Globus pallidus (tissue), 1 donor: ENCODE measurements around the gene IL16.

Experiments used
- DNase-seq: peaks from one replicate; pipeline ENCODE4 v3.0.0-alpha.2; 2015; ENCODE audit warnings: low spot score

Gene IL16

GRCh38 chr15:81294516-81294880 is 97.8 kb downstream of the IL16 start:
- DNase-seq, result no peak

GRCh38 chr15:81295486-81296121 is 98.9 kb downstream of the IL16 start:
- no peak for DNase-seq

- no peak for DNase-seq
These were observed 99.5 kb downstream of the IL16 start for GRCh38 chr15:81296186-81296585.

GRCh38 chr15:81296673-81297072 is 100.0 kb downstream of the IL16 start:
- DNase-seq, result peak; percentile 63

GRCh38 chr15:81297147-81297572 is 100.5 kb downstream of the IL16 start:
- DNase-seq, result no peak

- DNase-seq, result no peak
These were observed 101.2 kb downstream of the IL16 start for GRCh38 chr15:81297603-81298575.

GRCh38 chr15:81298611-81299010 is 101.9 kb downstream of the IL16 start:
- DNase-seq, result no peak

- DNase-seq, result no peak
These were observed 102.5 kb downstream of the IL16 start for GRCh38 chr15:81299156-81299555.

GRCh38 chr15:81299630-81300273 is 103.1 kb downstream of the IL16 start:
- no peak for DNase-seq

GRCh38 chr15:81301385-81301784 is 104.7 kb downstream of the IL16 start:
- no peak for DNase-seq

- peak; percentile 54 for DNase-seq
These were observed 105.2 kb downstream of the IL16 start for GRCh38 chr15:81301815-81302399.

- DNase-seq, result no peak
These were observed 106.0 kb downstream of the IL16 start for GRCh38 chr15:81302701-81303109.

GRCh38 chr15:81303244-81304225 is 106.9 kb downstream of the IL16 start:
- peak; percentile 31 for DNase-seq

- peak; percentile 55 for DNase-seq
These were observed 107.5 kb downstream of the IL16 start for GRCh38 chr15:81304226-81304625.

GRCh38 chr15:81308260-81308659 is 111.6 kb downstream of the IL16 start:
- no peak for DNase-seq

GRCh38 chr15:81309647-81310450 is 113.2 kb downstream of the IL16 start:
- no peak for DNase-seq

GRCh38 chr15:81310480-81310879 is 113.8 kb downstream of the IL16 start:
- no peak for DNase-seq

- DNase-seq, result peak; percentile 46
These were observed 115.2 kb downstream of the IL16 start for GRCh38 chr15:81311752-81312464.

GRCh38 chr15:81312790-81313543 is 116.3 kb downstream of the IL16 start:
- no peak for DNase-seq
